ENCODE measurements around the gene AMMECR1.

GRCh38 chrX:110219920-110220319, 98.0 kb downstream of the AMMECR1 start:
- TF ChIP-seq POLR2AphosphoS5 (IDR thresholded peaks at IDR 0.05) (no peak), EP300 (IDR thresholded peaks at IDR 0.05) (no peak), POLR2A (IDR thresholded peaks at IDR 0.05) (no peak)
